GM18867 (cell line): ENCODE measurements around the gene WDR47.
"Not testable (repeated sequence)": the region's sequence is repeated elsewhere in the genome, so short reads cannot be mapped to it uniquely, and the experiment has no call there.

ENCODE experiments used
- ATAC-seq: cut with Tn5 transposase; IDR thresholded peaks from one replicate; pipeline ENCODE4 v1.9.1; 2021; ENCODE audit warnings: mild to moderate bottlenecking, moderate library complexity; ENCODE audit not compliant: unreplicated experiment

WDR47 gene

DNA sequence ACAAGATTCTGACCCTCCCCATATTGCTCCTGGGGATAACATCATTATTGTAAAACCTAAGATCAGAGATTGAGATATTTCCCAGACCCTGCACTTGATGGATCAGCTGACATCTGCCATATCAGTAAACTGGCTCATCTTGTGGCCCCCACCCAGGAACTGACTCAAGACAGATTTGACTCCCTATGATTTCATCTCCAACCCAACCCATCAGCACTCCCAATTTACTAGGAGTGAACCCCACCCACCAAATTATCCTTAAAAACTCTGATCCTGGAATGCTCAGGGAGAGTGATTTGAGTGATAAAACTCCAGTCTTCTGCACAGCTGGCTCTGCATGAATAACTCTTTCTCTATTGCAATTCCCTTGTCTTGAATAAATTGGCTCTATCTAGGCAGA, 72.6 kb downstream of the WDR47 start:
- no peak for ATAC-seq

DNA sequence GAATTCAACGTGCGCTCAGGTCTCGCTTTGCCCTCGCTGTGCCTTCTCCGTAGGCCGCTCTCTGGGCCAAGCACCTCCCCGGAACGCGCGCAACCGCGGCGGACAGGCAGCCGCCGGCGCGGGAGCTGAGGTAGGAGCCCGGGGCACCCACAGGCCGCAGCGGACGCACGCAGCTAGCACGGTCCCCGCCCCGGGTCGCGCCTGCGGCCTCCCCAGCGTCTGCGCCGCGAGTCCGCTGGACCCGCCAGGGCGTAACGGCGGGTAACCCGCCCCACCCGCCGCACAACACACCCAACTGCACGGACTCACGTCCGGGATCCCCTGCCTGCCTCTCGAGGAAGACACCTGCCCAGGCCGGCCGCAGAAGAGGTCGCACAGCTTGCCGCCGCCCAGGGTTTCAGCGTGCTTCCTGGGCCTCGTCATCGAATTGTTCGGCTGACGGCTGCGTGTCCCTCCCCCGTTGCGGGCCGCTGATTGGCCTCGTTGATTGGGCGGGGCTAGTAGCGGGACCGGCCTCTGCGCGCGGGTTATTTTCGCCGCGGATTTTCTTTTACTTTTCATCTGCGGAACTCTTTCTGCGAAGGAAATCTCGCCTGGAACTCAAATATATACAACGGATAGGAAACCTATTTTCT, 78.7 kb downstream of the WDR47 start, which contains the start of gene CLCC1:
Gene CLCC1 (minus strand): TSS at position 433 of the 635 bp plus-strand sequence. CDS start 13,047 bp downstream, outside the sequence.
- peak; percentile 85 for ATAC-seq

DNA sequence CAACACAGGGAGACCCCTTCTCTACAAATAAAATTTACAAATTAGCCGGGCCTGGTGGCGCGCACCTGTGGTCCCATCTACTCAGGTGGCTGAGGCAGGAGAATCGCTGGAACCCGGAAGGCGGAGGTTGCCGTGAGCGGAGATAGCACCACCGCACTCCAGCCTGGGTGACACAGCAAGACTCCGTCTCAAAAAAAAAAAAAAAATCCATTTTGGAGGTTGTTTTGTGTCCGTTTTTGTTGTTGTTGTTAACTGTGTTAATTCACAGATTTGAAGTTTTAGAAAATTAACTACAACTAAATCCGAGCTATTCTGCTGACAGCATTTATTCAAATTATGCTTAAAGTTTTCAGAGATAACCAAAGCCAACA, 79.2 kb downstream of the WDR47 start:
- peak; percentile 15 for ATAC-seq

DNA sequence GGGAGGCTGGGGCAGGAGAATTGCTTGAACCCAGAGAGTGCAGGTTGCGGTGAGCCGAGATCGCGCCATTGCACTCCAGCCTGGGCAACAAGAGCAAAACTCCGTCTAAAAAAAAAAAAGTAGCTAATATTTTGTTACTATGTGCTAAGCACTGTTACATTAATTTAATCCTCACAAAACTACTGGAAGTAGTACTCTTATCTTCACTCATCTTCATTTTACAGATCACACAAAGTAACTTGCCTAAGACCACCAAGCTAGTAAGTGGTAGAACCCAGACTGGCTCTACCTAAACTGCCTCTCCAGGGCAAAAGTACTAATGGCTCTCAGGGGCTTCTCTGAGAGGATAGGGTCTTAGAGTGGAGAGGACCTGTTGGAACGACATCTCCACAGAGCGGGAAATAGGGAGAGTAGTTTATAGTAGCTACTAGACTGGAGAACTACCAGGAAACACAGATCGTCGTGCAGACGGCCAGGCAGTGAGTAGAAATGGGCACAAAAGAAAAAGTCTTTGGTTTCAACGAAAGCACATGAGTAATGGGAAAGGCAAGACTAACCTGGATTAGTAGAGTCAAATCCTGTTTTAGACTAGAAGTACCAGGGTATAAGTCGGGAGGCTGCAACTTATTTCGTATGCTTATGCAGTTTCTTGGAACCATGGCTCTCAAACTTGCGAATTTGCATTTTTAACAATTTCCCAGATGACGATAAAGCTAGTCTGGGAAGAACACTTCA, 80.0 kb downstream of the WDR47 start:
- no peak for ATAC-seq

DNA sequence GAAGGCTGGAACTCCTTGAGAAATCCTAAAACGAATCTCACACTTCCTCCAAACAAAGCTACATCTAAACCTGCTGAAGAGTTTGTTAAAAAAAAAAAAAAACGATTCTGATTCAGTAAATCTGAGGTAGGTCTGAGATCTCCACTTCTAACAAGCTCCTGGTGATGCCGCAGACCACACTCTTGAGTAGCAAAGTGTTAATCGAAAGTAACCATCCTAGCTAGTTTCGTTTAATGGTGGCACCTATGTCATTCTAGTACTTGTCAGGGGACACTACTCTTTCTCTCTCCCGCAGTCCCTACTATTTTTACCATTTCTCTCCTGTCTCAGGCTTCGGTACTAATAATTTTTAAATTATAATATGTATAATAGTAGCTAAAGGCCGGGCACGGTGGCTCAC, 80.7 kb downstream of the WDR47 start:
- peak; percentile 61 for ATAC-seq

DNA sequence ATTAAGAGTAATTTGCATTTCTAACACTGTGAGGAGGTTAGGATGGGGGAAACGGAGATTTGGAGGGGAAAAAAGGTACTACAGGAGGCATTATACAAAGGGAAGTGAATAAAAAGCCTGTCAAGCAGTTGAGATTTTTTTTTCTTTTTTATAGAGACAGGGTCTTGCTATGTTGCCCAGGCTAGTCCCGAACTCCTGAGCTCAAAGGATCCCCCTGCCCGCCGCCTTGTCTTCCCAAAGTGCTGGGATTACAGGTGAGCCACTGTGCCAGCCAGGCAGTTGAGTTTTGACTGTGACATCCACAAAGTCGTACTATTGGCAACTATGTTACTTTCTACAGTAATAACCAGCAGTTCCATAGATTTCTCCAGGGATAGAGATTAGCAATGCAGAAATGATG, 81.2 kb downstream of the WDR47 start:
- ATAC-seq = no peak

DNA sequence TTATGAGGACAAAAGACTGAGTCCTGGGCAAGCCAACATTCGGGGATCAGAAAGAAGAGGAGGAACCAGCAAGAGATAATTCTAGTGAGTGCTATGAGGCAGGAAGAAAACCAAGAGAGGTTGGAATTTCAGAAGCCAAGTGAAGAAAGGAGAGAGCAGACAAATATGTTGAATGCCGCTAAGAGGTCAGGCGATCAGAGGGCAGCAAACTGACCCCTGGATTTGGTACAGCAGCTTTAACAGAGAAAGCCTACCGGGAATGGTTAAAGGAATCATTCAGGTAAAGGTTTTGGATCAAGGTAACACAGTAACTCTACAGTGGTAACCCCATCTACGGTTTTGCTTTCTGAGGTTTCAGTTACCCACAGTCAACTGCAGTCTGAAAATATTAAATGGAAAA, 84.0 kb downstream of the WDR47 start:
- ATAC-seq = no peak

GRCh38 chr1:108955881-108956280, 86.0 kb downstream of the WDR47 start:
- ATAC-seq = no peak

- no peak for ATAC-seq
Observed at GRCh38 chr1:108955111-108955510, 86.8 kb downstream of the WDR47 start.

DNA sequence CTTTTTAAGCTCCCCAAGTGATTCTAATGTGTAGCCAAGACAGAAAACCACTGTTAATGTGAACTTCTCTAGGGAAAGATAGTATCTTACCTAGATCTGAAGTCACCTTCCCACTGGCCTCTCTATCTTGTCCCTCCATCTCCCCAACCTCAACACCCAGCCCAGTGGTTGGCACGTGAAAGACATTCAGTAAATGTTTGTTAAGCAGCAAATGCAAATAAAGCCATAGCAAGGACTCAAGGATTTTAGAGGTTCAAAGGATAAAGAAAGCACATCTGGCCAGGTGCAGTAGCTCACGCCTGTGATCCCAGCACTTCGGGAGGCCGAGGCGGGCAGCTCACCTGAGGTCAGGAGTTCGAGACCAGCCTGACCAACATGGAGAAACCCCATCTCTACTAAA, 88.5 kb downstream of the WDR47 start:
- ATAC-seq = no peak

DNA sequence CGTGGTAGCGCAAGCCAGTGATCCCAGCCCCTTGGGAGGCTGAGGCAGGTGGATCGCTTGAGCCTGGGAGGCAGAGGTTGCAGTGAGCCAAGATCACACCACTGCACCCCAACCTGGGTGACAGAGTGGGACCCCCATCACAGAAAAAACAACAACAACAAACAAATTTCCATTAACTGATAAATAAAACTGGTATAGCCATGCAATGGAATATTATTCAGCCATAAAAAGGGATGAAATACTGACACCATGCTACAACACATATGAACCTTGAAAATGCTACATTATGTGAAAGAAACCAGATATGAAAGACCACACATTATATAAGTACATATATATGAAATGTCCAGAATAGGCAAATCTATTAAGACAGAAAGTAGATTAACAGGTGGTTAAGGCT, 90.7 kb downstream of the WDR47 start:
- no peak for ATAC-seq

- no peak for ATAC-seq
Observed at GRCh38 chr1:108949044-108949443, 92.9 kb downstream of the WDR47 start.

- no peak for ATAC-seq
Observed at GRCh38 chr1:108947871-108948525, 93.9 kb downstream of the WDR47 start.

GRCh38 chr1:108936170-108936569, 105.7 kb downstream of the WDR47 start:
- ATAC-seq = no peak

DNA sequence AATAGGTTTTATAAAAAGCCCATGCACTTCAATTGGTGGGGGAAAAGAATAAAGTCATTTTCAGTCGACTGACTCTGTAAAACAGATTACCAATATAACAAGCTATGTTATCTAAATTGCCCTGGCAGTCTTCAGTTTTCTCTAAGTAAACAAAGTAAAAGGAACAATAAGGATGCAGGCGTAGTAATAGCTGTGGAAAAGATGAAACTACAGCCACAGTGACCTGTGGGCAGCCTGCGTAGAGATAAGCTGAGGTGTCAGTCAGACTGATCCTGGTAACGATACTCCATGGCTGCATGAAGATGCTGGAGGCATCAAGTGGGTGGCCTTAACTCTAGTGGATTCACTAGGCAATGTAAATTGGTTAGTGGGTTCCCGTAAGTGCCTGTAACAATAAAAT, 108.0 kb downstream of the WDR47 start:
- ATAC-seq = no peak

DNA sequence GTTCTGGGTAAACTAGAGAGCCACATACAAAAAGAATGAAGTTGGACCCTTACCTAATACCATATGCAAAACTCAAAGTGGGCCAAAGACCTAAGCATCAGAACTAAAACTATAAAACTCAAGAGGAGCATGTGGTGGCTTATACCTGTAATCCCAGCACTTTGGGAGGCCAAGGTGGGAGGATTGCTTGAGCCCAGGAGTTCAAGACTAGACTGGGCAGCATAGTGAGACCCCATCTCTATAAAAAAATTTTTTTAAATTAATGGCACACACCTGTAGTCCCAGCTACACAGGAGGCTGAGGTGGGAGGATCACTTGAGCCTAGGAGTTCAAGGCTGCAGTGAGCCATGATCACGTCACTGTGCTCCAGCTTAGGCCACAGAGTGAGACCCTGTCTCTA, 114.3 kb downstream of the WDR47 start:
- not testable (repeated sequence) for ATAC-seq

DNA sequence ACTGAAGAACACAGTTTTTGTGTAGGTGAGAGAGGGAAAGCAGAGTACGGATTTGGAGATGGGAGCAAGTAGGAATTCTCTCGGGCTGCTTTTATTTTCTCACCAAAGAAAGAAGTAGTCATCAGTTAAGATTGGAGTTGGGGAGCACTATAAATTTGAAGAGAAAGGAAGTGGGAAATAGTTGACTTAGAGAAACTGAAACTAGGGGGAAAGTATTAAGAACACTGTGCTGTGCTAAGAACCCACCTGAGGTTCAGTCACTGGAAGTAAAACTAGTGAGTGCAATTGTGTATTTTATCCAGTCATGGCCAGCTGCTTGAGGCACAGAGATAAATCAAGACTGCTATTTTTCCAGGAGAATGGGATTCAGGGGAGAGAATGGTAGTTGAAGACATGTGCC, 116.0 kb downstream of the WDR47 start:
- no peak for ATAC-seq
